ENCODE measurements around the gene SPRR2B. TPM values are rescaled to one million over a fixed set of nuclear protein-coding genes. Genes with fewer than 3 reads are reported as not detected.

Gene SPRR2B
- total and polyA plus RNA-seq, 2 of the 4 experiments (the other 2 are of a cell fraction): not detected

DNA sequence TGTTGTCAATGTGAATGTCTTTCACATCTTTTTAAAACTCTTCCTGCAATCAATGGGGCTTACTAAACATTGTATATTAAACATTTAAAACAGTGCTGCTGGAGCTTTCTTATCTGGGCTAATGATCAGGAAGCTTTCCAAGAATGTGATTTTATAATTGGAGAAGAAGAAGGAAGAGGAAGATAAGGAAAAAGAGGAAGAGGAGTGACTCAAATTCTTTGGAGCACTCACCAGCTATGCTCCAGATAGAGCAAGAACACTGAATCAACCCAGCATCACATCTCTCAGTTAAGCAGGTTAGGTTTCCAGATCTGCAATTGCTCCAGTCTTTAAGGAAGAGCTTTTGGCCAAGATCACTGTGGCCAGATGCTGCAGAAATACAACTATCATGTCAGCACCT is 24.4 kb upstream of the SPRR2B start:
- dilution Hi-C loops (cut with HindIII; ENCODE audit: low sequenced_read_pairs, unreplicated experiment) (no loop called here), intact Hi-C loops (cut with micrococcal nuclease) (no loop called here), in situ Hi-C loops (cut with MboI; ENCODE audit: low sequenced_read_pairs) (no loop called here)
- Histone ChIP-seq H3K27ac (ENCODE audit: insufficient read depth, low read length) (no peak overlapping the region), H3K79me1 (ENCODE audit: low read depth in 1 of 2, low read length in 2 of 2) (no peaks in the 10 kb centered on the region), H2BK20ac (ENCODE audit: low read depth, low read length) (no peak overlapping the region), H3K4me3 (ENCODE audit: insufficient read depth, low read depth, low read length) (no peak overlapping the region), H3K27me3 (ENCODE audit: control insufficient read depth, insufficient read depth, low read length) (no peaks in the 10 kb centered on the region), H3K4me1 (ENCODE audit: control insufficient read depth, insufficient read depth, low read length) (no peaks in the 10 kb centered on the region), H3K9me3 (ENCODE audit: control insufficient read depth, insufficient read depth, low read length) (no peaks in the 10 kb centered on the region), H3K18ac (ENCODE audit: low read depth, low read length) (no peak overlapping the region), H3K4me2 (ENCODE audit: low read depth, low read length) (no peak overlapping the region), H2BK15ac (ENCODE audit: low read depth, low read length) (no peak overlapping the region), H3K9ac (ENCODE audit: low read depth, low read length) (no peak overlapping the region), H2AFZ (replicated peaks; ENCODE audit: low read length, poor library complexity) (no peak overlapping the region), H2BK5ac (ENCODE audit: low read depth, low read length, poor library complexity, severe bottlenecking) (no peak overlapping the region), H3K4ac (ENCODE audit: low read depth, low read length) (no peak overlapping the region), H3K14ac (replicated peaks; ENCODE audit: low read depth, low read length) (no peak overlapping the region), H4K8ac (ENCODE audit: low read depth in 2 of 2, low read length in 2 of 2) (no peak overlapping the region), H2AK9ac (replicated peaks; ENCODE audit: low read depth, low read length, poor library complexity) (no peak overlapping the region), H3K23ac (ENCODE audit: low read depth, low read length) (no peak overlapping the region), H4K20me1 (ENCODE audit: insufficient read depth, low read length) (no peaks in the 10 kb centered on the region), H3K56ac (ENCODE audit: extremely low read depth, insufficient read depth, low read length) (no peak overlapping the region), H2BK120ac (ENCODE audit: low read depth, low read length) (no peak overlapping the region), H3K9me1 (ENCODE audit: insufficient read depth, low read length) (no peaks in the 10 kb centered on the region), H4K91ac (ENCODE audit: insufficient read depth, low read depth, low read length) (no peak overlapping the region), H3K36me3 (ENCODE audit: control insufficient read depth, insufficient read depth, low read length) (no peaks in the 10 kb centered on the region), H4K5ac (ENCODE audit: low read depth, low read length) (no peak overlapping the region), H2AK5ac (ENCODE audit: low read depth, low read length) (no peak overlapping the region)
- ATAC-seq (ENCODE audit: low read depth) (no peak), DNase-seq (no peak)
- ChIA-PET POLR2A (ENCODE audit: unreplicated experiment) (no interaction called here), CTCF (no interaction called here)
- TF ChIP-seq POLR2A (IDR thresholded peaks at IDR 0.05; ENCODE audit: low read depth, low read length): no peak
- TF ChIP-seq MAZ (IDR thresholded peaks at IDR 0.05; ENCODE audit: borderline replicate concordance, low read depth, low read length): no peak
- TF ChIP-seq, protein P1, sequence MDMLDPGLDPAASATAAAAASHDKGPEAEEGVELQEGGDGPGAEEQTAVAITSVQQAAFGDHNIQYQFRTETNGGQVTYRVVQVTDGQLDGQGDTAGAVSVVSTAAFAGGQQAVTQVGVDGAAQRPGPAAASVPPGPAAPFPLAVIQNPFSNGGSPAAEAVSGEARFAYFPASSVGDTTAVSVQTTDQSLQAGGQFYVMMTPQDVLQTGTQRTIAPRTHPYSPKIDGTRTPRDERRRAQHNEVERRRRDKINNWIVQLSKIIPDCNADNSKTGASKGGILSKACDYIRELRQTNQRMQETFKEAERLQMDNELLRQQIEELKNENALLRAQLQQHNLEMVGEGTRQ (IDR thresholded peaks at IDR 0.05; ENCODE audit: low read depth, low read length): no peak
- TF ChIP-seq BHLHE40 (IDR thresholded peaks at IDR 0.05; ENCODE audit: low read depth, low read length): no peak
- no peak for TF ChIP-seq RFX5 (IDR thresholded peaks at IDR 0.05; ENCODE audit: low read depth, low read length)
- TF ChIP-seq SMC3 (IDR thresholded peaks at IDR 0.05; ENCODE audit: low read depth, low read length): no peak
- TF ChIP-seq MXI1 (IDR thresholded peaks at IDR 0.05; ENCODE audit: borderline replicate concordance, low read depth, low read length): no peak
- no peak for TF ChIP-seq CHD1 (IDR thresholded peaks at IDR 0.05; ENCODE audit: low read depth, low read length)
- TF ChIP-seq MAFK (IDR thresholded peaks at IDR 0.05; ENCODE audit: low read depth, low read length): no peak
- TF ChIP-seq RCOR1 (IDR thresholded peaks at IDR 0.05; ENCODE audit: insufficient replicate concordance, low read length): no peak
- no peak for TF ChIP-seq FOS (IDR thresholded peaks at IDR 0.05; ENCODE audit: low read depth, low read length)
- TF ChIP-seq CEBPB (IDR thresholded peaks at IDR 0.05; ENCODE audit: low read depth, low read length): no peak
- no peak for TF ChIP-seq NFE2L2 (IDR thresholded peaks at IDR 0.05; ENCODE audit: low read depth, low read length)
- TF ChIP-seq, protein P2, sequence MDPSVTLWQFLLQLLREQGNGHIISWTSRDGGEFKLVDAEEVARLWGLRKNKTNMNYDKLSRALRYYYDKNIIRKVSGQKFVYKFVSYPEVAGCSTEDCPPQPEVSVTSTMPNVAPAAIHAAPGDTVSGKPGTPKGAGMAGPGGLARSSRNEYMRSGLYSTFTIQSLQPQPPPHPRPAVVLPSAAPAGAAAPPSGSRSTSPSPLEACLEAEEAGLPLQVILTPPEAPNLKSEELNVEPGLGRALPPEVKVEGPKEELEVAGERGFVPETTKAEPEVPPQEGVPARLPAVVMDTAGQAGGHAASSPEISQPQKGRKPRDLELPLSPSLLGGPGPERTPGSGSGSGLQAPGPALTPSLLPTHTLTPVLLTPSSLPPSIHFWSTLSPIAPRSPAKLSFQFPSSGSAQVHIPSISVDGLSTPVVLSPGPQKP (IDR thresholded peaks at IDR 0.05; ENCODE audit: borderline replicate concordance, low read depth, low read length): no peak
- TF ChIP-seq, protein P3, sequence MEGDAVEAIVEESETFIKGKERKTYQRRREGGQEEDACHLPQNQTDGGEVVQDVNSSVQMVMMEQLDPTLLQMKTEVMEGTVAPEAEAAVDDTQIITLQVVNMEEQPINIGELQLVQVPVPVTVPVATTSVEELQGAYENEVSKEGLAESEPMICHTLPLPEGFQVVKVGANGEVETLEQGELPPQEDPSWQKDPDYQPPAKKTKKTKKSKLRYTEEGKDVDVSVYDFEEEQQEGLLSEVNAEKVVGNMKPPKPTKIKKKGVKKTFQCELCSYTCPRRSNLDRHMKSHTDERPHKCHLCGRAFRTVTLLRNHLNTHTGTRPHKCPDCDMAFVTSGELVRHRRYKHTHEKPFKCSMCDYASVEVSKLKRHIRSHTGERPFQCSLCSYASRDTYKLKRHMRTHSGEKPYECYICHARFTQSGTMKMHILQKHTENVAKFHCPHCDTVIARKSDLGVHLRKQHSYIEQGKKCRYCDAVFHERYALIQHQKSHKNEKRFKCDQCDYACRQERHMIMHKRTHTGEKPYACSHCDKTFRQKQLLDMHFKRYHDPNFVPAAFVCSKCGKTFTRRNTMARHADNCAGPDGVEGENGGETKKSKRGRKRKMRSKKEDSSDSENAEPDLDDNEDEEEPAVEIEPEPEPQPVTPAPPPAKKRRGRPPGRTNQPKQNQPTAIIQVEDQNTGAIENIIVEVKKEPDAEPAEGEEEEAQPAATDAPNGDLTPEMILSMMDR (conservative IDR thresholded peaks at IDR 0.05; ENCODE audit: low read depth, low read length): no peak
- TF ChIP-seq RAD21 (IDR thresholded peaks at IDR 0.05; ENCODE audit: low read length): no peak
- BruUV-seq (replicated peaks): no TSS peak

Data from IMR-90 (cell line).